ENCODE measurements around the gene USP34.

DNA sequence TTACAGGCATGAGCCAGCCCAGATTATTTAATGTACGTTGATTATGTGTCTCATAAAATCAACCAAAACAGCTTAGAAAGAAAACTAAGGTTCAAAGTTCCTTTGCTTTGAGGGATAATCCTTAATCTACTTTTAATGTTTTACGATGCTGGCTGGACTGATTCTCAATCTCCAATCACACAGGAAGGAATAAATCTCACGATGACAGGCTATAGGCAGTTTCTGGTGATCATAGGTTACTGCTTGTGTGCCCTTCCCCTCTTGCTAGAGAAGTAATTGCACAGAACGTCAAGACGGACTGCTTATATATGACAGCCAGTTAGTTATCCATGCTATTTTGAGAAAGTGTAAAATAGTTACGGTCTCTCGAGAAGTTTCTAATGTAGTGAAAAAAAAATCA is 265.8 kb downstream of the USP34 start:
- no peak for TF ChIP-seq CTCF (IDR thresholded peaks at IDR 0.05; ENCODE audit: control extremely low read depth in 1 of 3, insufficient read depth in 1 of 3, low read depth in 1 of 3, low read length in 3 of 3)
- no peak for TF ChIP-seq BRCA1 (IDR thresholded peaks at IDR 0.05; ENCODE audit: low read depth, low read length)
- no peak for TF ChIP-seq EP300 (IDR thresholded peaks at IDR 0.05; ENCODE audit: borderline replicate concordance in 1 of 2, low read depth in 2 of 2, low read length in 2 of 2)
- no peak for TF ChIP-seq JUND (IDR thresholded peaks at IDR 0.05; ENCODE audit: low read length)
- TF ChIP-seq, protein P1, sequence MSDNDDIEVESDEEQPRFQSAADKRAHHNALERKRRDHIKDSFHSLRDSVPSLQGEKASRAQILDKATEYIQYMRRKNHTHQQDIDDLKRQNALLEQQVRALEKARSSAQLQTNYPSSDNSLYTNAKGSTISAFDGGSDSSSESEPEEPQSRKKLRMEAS (IDR thresholded peaks at IDR 0.05), result no peak

Data from H1 (cell line).